Kidney (tissue), 14 donors: ENCODE results near the gene FAU. TPM values are rescaled to one million over a fixed set of nuclear protein-coding genes. Genes with fewer than 3 reads are reported as not detected.

Experiments
- DNase-seq, 5 donors: peaks; one replicate each; pipeline ENCODE4 v3.0.0-alpha.2; 2013 to 2020
- FAIRE-seq: peaks from 2 replicates; lab custom pipeline; 2012; peaks lifted over from hg19 to GRCh38; lab: Jason Lieb, UNC
- H3K27ac ChIP-seq, 2 donors: one replicate each; pipeline ENCODE4 v1.7.0; 2013; ENCODE audit warnings: low read depth in 2 of 2, low read length in 2 of 2, inconsistent platforms in 1 of 2
- H3K27me3 ChIP-seq: one replicate; pipeline ENCODE4 v1.7.1; 2013; ENCODE audit warnings: low read length, inconsistent platforms; ENCODE audit not compliant: control insufficient read depth, insufficient read depth
- H3K36me3 ChIP-seq, 3 donors: one replicate each; pipeline versions ENCODE4 v1.7.0 to v1.7.1; 2013; ENCODE audit warnings: low read length in 3 of 3, control low read depth in 1 of 3, inconsistent platforms in 1 of 3; ENCODE audit not compliant: insufficient read depth in 3 of 3, control insufficient read depth in 2 of 3
- H3K4me1 ChIP-seq, 3 donors: one replicate each; pipeline versions ENCODE4 v1.7.0 to v1.7.1; 2013; ENCODE audit warnings: low read length in 3 of 3, inconsistent platforms in 1 of 3, low read depth in 1 of 3; ENCODE audit not compliant: control insufficient read depth in 2 of 3, insufficient read depth in 2 of 3
- H3K4me3 ChIP-seq, 3 donors: one replicate each; pipeline versions ENCODE4 v1.7.0 to v1.8.1; 2013; ENCODE audit warnings: low read length in 3 of 3, control low read depth in 1 of 3, inconsistent platforms in 1 of 3
- H3K9ac ChIP-seq, 3 donors: one replicate each; pipeline versions ENCODE4 v1.7.0 to v1.7.1; 2013; ENCODE audit warnings: low read length in 3 of 3, control low read depth in 1 of 3, inconsistent platforms in 1 of 3
- H3K9me3 ChIP-seq, 3 donors: one replicate each; pipeline versions ENCODE4 v1.7.0 to v1.7.1; 2013; ENCODE audit warnings: low read length in 3 of 3, control low read depth in 1 of 3, inconsistent platforms in 1 of 3; ENCODE audit not compliant: control insufficient read depth in 2 of 3, insufficient read depth in 1 of 3
- intact Hi-C: fragments of 100-400 bp; cut with DNase I; formaldehyde crosslinking; loops from one replicate; pipeline ENCODE4 v1.11.1; 2022
- polyA plus RNA-seq: library from polyadenylated mRNA; stranded (reverse); fragments of 350-450 nt; fragmentation: Illumina TruSeq; extraction: RNeasy Lipid Tissue Mini Kit (QIAGEN cat#74804); gene quantifications from one replicate; pipeline ENCODE4 v1.2.3, GENCODE V29; 2014; ENCODE audit warnings: low read depth, low replicate concordance; ENCODE audit not compliant: insufficient read depth
- total RNA-seq: library from RNA; stranded (reverse); fragmentation: NEBNext Ultra II Directional; extraction: Animal tissue kit (Norgen Biotek cat#: 25700); gene quantifications from one replicate; pipeline ENCODE4 v1.2.1, GENCODE V29; 2021
- TF ChIP-seq, protein P1 (sequence below): IDR thresholded peaks from 3 replicates; pipeline ENCODE4 v1.5.1; 2012; ENCODE audit warnings: mild to moderate bottlenecking, moderate library complexity, borderline replicate concordance; ENCODE audit not compliant: insufficient read depth; ENCODE audit errors: extremely low read depth
- donor health status: control.
- donor health status: control.
- donor health status: control.
- donor health status: control.
- donor health status: control.
- donor health status: DM: yes; HTN: yes; CAD: no.
- donor health status: Normal renal cell carcinoma (clear cell type).

Gene FAU
- total and polyA plus RNA-seq, 2 donors from 2014 or later, result 794 to 927 TPM

DNA sequence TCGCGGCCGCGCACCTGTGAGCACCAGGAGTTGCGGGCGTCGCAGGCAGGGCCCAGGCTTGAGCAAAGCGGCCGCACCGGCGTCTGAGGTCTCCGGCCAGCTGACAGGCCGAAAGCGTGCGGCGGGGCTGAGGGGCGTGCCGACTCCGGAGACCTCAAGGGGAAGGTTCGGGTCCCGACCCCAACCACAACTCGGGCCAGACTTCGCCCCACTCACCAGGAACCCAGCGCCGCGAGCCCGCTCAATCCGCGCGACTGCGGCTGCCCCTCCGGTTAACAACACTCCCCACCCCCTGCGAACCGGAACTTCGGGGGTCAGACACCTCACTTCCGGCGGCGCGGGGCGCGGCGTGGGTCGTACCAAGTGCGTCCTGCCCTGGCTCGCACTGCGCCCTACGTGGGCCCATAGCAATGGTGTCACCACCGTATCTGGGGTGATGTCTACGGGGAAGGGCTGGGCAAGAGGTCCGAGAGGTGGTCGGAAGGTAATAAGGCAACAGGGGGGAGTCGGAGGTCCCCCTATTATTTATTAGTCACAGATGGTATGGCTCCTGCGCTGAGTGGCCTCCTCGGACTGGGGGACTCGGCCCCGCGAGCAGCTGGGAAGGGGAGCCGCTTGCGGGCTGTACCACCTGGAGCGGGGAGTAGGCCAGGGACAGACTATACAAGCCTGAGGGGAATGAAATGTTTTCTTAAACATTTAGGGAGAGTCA is 12.5 kb upstream of the FAU start, which contains the start of gene SYVN1:
Gene SYVN1 (minus strand): TSS at position 280 of the 712 bp plus-strand sequence. CDS start 918 bp downstream, outside the sequence.
- peak within 1 kb of the TSS; percentile 85 to 94 (median 92) for H3K4me3 ChIP-seq
- H3K36me3 ChIP-seq, result peaks cover 0 to 29% (median 14%) of the 10 kb centered on the region in 3 donors
- intact Hi-C loops, result no loop called here
- DNase-seq (peak; percentile 90 to 97 (median 95)), FAIRE-seq (no peak)
- TF ChIP-seq, protein P1, sequence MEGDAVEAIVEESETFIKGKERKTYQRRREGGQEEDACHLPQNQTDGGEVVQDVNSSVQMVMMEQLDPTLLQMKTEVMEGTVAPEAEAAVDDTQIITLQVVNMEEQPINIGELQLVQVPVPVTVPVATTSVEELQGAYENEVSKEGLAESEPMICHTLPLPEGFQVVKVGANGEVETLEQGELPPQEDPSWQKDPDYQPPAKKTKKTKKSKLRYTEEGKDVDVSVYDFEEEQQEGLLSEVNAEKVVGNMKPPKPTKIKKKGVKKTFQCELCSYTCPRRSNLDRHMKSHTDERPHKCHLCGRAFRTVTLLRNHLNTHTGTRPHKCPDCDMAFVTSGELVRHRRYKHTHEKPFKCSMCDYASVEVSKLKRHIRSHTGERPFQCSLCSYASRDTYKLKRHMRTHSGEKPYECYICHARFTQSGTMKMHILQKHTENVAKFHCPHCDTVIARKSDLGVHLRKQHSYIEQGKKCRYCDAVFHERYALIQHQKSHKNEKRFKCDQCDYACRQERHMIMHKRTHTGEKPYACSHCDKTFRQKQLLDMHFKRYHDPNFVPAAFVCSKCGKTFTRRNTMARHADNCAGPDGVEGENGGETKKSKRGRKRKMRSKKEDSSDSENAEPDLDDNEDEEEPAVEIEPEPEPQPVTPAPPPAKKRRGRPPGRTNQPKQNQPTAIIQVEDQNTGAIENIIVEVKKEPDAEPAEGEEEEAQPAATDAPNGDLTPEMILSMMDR, result no peak
- H3K27ac ChIP-seq, result peak within 1 kb of the TSS; percentile 99
- H3K9me3 ChIP-seq, result no peaks in the 10 kb centered on the region
- no peaks in the 10 kb centered on the region for H3K27me3 ChIP-seq
- H3K9ac ChIP-seq, result peak within 1 kb of the TSS; percentile 57 to 99 (median 86)
- peaks cover 3 to 22% (median 15%) of the 10 kb centered on the region in 3 donors for H3K4me1 ChIP-seq

DNA sequence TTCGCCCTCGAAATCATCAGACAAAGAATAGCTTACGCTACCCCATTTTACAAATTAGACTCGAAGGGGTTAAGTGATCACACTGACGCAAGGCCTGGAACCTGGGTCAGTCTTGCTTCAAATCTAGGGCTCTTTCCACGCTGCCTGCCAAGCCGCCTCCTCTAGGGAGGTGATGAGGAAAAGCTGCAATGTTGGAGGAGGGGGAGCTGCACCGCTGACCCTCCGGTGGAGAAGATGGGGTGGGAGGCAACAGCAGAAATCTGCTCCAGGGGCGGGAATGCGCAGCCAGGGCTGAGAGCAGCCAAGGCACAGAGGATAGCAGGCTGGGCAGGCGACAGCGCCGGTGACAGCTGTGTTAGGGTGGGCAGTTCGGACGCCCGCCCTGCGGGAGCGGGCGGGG is 11.8 kb upstream of the FAU start:
- intact Hi-C loops, result no loop called here
- peak overlapping the region; percentile 57 to 99 (median 86) for H3K9ac ChIP-seq
- DNase-seq, result peak in 4 of 5 donors; percentile 11 to 81 (median 31)
- no peaks in the 10 kb centered on the region for H3K9me3 ChIP-seq
- H3K36me3 ChIP-seq, result peaks cover 4 to 35% (median 17%) of the 10 kb centered on the region in 3 donors
- H3K4me1 ChIP-seq, result peaks cover 3 to 22% (median 15%) of the 10 kb centered on the region in 3 donors
- H3K4me3 ChIP-seq, result peak overlapping the region; percentile 85 to 94 (median 92)
- peak overlapping the region; percentile 99 for H3K27ac ChIP-seq
- H3K27me3 ChIP-seq, result no peaks in the 10 kb centered on the region
- TF ChIP-seq, protein P1, result no peak
- FAIRE-seq, result no peak

DNA sequence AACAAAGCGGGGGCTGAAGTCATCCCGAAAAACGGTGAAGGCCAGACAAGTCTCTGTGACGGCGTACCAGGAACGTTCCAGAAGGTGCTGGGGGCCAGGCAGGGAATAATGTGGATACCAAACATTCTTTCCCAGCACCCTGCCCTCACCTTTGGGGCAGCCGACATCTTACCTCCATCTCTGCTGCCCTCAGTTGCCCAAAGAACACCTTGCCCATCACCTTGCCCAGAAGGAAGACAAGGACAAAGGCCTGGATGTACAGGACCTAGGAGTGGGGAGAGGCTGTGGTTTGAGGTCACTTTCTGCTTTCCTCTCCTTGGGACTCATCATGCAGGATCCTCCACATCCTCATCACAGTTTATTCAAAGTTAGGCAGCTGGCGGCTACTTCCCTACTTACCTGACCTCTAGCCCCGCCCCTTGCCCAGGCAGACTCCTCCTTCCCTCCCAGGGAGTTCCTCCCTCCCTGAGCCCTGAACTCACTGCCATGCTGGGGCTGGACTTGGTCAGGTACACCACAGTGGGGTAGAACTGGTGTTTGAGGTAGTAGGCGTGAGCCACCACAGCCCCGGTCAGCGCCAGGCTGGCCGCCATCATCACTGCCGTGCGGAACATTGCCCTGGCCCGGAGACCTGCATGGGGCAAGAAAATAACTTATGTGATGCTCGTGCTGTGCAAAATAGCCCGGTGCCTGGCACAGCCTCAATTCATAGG is 11.2 kb upstream of the FAU start:
- peaks cover 3 to 22% (median 15%) of the 10 kb centered on the region in 3 donors for H3K4me1 ChIP-seq

More for the DNA sequence above, 11.2 kb upstream of the FAU start:
- no peaks in the 10 kb centered on the region for H3K27me3 ChIP-seq
- peak overlapping the region in 1 of 2 donors; percentile 99 for H3K27ac ChIP-seq
- peak overlapping the region; percentile 85 to 94 (median 92) for H3K4me3 ChIP-seq
- peaks cover 5 to 41% (median 18%) of the 10 kb centered on the region in 3 donors for H3K36me3 ChIP-seq
- TF ChIP-seq, protein P1, result no peak
- no peak for FAIRE-seq
- intact Hi-C loops, result no loop called here
- H3K9me3 ChIP-seq, result no peaks in the 10 kb centered on the region
- DNase-seq, result peak; percentile 31 to 90 (median 59)
- H3K9ac ChIP-seq, result peak overlapping the region in 1 of 3 donors; percentile 99
